HepG2 (cell line): ENCODE measurements around the gene UAP1L1. TPM values are rescaled to one million over a fixed set of nuclear protein-coding genes. Genes with fewer than 3 reads are reported as not detected.

ENCODE experiments used
- CBX2 ChIP-seq, 2 experiments: fragments of 200-600 bp in 1 of 2; sonication (generic); formaldehyde crosslinking in 1 of 2; IDR thresholded peaks; 2 replicates each; pipeline versions ENCODE4 v1.7.0 to v1.8.1; 2018 to 2022; ENCODE audit warnings: low read depth in 2 of 2, low read length in 1 of 2, mild to moderate bottlenecking in 1 of 2, missing genetic modification reagents in 1 of 2
- KAT2B ChIP-seq: fragments of 150-350 bp; IDR thresholded peaks from 2 replicates; pipeline ENCODE4 v1.6.1; 2014; ENCODE audit warnings: low read depth, low read length, borderline replicate concordance
- KDM6A ChIP-seq: IDR thresholded peaks from 2 replicates; pipeline ENCODE4 v1.6.1; 2016; ENCODE audit warnings: low read depth
- MED8 ChIP-seq: sonication (generic); formaldehyde crosslinking; IDR thresholded peaks from 2 replicates; pipeline ENCODE4 v1.8.1; 2023; ENCODE audit warnings: mild to moderate bottlenecking, missing genetic modification reagents; ENCODE audit not compliant: insufficient replicate concordance
- NR2F1 ChIP-seq, 2 experiments: fragments of 450-650 bp in 1 of 2; formaldehyde crosslinking in 1 of 2; IDR thresholded peaks; 2 replicates each; pipeline versions ENCODE4 v1.5.0 to v1.6.1; 2016 to 2020; ENCODE audit warnings: mild to moderate bottlenecking in 1 of 2, missing compliant biosample characterization in 1 of 2, missing genetic modification reagents in 1 of 2, moderate library complexity in 1 of 2
- RAD51 ChIP-seq: fragments of 450-650 bp; IDR thresholded peaks from 2 replicates; pipeline ENCODE4 v1.6.1; 2016; ENCODE audit warnings: borderline replicate concordance
- RCOR2 ChIP-seq: IDR thresholded peaks from 2 replicates; pipeline ENCODE4 v1.6.1; 2016; ENCODE audit warnings: missing biosample characterization, missing genetic modification reagents
- TRIM24 ChIP-seq: sonication (generic); formaldehyde crosslinking; IDR thresholded peaks from 2 replicates; pipeline ENCODE4 v1.8.0; 2022; ENCODE audit warnings: mild to moderate bottlenecking, missing genetic modification reagents
- ZBTB42 ChIP-seq: sonication (generic); formaldehyde crosslinking; IDR thresholded peaks from 2 replicates; pipeline ENCODE4 v1.5.0; 2020; ENCODE audit warnings: mild to moderate bottlenecking, missing genetic modification reagents
- ZNF619 ChIP-seq: sonication (generic); formaldehyde crosslinking; IDR thresholded peaks from 2 replicates; pipeline ENCODE4 v1.4.0; 2020; ENCODE audit warnings: mild to moderate bottlenecking, missing genetic modification reagents
- ZNF672 ChIP-seq: sonication (generic); formaldehyde crosslinking; IDR thresholded peaks from 2 replicates; pipeline ENCODE4 v1.8.1; 2022; ENCODE audit warnings: missing genetic modification reagents
- polyA plus RNA-seq, 8 experiments: library from polyadenylated mRNA; depleted of rRNA in 3 of 8; stranded (reverse) in 7 of 8; unstranded in 1 of 8; fragments of >200 nt; fragmentation: Illumina TruSeq in 4 of 8; extraction: Trizol in 4 of 8; gene quantifications; 2 replicates each; pipeline versions ENCODE4 v1.2.1 to v1.2.3, GENCODE V29; 2011 to 2016; ENCODE audit warnings: low read depth in 4 of 8, missing spikeins in 1 of 8, mixed read lengths in 1 of 8; ENCODE audit not compliant: insufficient read depth in 1 of 8
- total RNA-seq, 5 experiments: library from RNA; depleted of rRNA; stranded (reverse); fragments of >200 nt; fragmentation: Illumina TruSeq; extraction: Trizol; gene quantifications; 2 replicates each; pipeline ENCODE4 v1.2.3, GENCODE V29; 2016; ENCODE audit warnings: low read depth in 1 of 5
- TF ChIP-seq, protein P1 (sequence below): sonication (generic); formaldehyde crosslinking; IDR thresholded peaks from 2 replicates; pipeline ENCODE4 v1.8.0; 2023; ENCODE audit warnings: mild to moderate bottlenecking, missing genetic modification reagents
- TF ChIP-seq, protein P2 (sequence below): sonication (generic); formaldehyde crosslinking; IDR thresholded peaks from 2 replicates; pipeline ENCODE4 v1.9.0; 2021; ENCODE audit warnings: missing genetic modification reagents, borderline replicate concordance
- TF ChIP-seq, protein P3 (sequence below): sonication (generic); formaldehyde crosslinking; IDR thresholded peaks from 2 replicates; pipeline ENCODE4 v1.8.0; 2022; ENCODE audit warnings: mild to moderate bottlenecking, missing genetic modification reagents, moderate library complexity
- TF ChIP-seq, protein P4 (sequence below): sonication (generic); formaldehyde crosslinking; IDR thresholded peaks from 2 replicates; pipeline ENCODE4 v1.5.0; 2020; ENCODE audit warnings: missing genetic modification reagents, mild to moderate bottlenecking, borderline replicate concordance
- TF ChIP-seq, protein P5 (sequence below): sonication (generic); formaldehyde crosslinking; IDR thresholded peaks from 2 replicates; pipeline ENCODE4 v1.8.1; 2023; ENCODE audit warnings: mild to moderate bottlenecking, missing genetic modification reagents
- TF ChIP-seq, protein P6 (sequence below), 2 experiments: IDR thresholded peaks; 2 replicates each; pipeline ENCODE4 v1.6.1; 2011 to 2012; ENCODE audit warnings: low read length in 2 of 2, borderline replicate concordance in 1 of 2, low read depth in 1 of 2, mild to moderate bottlenecking in 1 of 2, moderate library complexity in 1 of 2
- TF ChIP-seq, protein P7 (sequence below): sonication (generic); formaldehyde crosslinking; IDR thresholded peaks from 2 replicates; pipeline ENCODE4 v1.8.1; 2023; ENCODE audit warnings: mild to moderate bottlenecking, missing genetic modification reagents, borderline replicate concordance

UAP1L1 gene
- total and polyA plus RNA-seq, 2 of the 13 experiments (the other 11 are each of a cell fraction or from before 2014, with no cell fraction given), result 5.4 to 6.4 TPM

DNA sequence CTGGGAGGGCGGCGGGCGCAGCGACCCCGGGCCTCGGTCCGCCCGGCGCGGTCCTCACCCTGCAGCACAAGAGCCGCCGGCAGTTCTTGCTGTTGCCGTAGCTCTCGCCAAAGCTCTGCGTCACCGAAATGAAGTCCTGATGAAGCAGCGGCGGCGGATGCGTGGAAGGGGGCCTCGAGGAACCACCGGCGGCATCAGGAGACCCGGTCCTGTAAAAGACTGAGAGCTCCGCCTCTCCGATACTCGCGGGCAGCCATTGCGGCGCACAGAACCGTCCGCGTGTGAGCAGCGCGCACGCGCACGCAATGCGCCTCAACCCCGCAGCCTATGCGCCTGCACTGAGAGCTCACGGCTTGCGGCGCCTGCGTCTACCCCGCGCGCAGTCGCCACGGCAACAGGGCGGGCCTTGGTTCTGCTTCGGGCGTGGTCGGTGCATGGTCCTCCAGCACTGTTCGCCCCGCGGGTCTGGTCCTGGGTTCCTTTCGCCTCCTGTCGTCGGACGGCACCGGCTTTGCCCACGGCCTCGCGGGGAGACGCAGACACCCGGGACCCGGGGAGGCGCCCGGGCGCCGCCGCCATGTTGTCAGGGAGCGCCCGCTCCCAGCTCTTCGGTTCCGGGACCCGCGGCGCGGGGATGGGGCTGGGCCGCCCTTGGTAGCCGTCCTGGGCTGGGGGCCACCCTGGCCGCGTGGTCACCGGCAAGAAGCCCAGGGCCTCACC, 52.3 kb downstream of the UAP1L1 start (continued):
- TF ChIP-seq, protein P1, sequence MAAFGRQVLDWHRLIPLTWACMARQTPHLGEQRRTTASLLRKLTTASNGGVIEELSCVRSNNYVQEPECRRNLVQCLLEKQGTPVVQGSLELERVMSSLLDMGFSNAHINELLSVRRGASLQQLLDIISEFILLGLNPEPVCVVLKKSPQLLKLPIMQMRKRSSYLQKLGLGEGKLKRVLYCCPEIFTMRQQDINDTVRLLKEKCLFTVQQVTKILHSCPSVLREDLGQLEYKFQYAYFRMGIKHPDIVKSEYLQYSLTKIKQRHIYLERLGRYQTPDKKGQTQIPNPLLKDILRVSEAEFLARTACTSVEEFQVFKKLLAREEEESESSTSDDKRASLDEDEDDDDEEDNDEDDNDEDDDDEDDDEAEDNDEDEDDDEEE (CRISPR knock-in tag), result peak; percentile 24; the same call in 1 of the 2 replicates
- TF ChIP-seq, protein P2, sequence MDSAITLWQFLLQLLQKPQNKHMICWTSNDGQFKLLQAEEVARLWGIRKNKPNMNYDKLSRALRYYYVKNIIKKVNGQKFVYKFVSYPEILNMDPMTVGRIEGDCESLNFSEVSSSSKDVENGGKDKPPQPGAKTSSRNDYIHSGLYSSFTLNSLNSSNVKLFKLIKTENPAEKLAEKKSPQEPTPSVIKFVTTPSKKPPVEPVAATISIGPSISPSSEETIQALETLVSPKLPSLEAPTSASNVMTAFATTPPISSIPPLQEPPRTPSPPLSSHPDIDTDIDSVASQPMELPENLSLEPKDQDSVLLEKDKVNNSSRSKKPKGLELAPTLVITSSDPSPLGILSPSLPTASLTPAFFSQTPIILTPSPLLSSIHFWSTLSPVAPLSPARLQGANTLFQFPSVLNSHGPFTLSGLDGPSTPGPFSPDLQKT (CRISPR knock-in tag), result no peak
- TF ChIP-seq RCOR2 (CRISPR knock-in tag), result no peak
- TF ChIP-seq, protein P3, sequence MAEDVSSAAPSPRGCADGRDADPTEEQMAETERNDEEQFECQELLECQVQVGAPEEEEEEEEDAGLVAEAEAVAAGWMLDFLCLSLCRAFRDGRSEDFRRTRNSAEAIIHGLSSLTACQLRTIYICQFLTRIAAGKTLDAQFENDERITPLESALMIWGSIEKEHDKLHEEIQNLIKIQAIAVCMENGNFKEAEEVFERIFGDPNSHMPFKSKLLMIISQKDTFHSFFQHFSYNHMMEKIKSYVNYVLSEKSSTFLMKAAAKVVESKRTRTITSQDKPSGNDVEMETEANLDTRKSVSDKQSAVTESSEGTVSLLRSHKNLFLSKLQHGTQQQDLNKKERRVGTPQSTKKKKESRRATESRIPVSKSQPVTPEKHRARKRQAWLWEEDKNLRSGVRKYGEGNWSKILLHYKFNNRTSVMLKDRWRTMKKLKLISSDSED (CRISPR knock-in tag), result no peak
- TF ChIP-seq NR2F1 (CRISPR knock-in tag; IDR thresholded peaks at IDR 0.05), result no peak
- no peak for TF ChIP-seq ZNF672 (CRISPR knock-in tag)
- no peak for TF ChIP-seq RAD51
- no peak for TF ChIP-seq TRIM24 (CRISPR knock-in tag)
- TF ChIP-seq, protein P4, sequence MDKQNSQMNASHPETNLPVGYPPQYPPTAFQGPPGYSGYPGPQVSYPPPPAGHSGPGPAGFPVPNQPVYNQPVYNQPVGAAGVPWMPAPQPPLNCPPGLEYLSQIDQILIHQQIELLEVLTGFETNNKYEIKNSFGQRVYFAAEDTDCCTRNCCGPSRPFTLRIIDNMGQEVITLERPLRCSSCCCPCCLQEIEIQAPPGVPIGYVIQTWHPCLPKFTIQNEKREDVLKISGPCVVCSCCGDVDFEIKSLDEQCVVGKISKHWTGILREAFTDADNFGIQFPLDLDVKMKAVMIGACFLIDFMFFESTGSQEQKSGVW (CRISPR knock-in tag), result no peak
- TF ChIP-seq, protein P5, sequence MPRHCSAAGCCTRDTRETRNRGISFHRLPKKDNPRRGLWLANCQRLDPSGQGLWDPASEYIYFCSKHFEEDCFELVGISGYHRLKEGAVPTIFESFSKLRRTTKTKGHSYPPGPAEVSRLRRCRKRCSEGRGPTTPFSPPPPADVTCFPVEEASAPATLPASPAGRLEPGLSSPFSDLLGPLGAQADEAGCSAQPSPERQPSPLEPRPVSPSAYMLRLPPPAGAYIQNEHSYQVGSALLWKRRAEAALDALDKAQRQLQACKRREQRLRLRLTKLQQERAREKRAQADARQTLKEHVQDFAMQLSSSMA (CRISPR knock-in tag), result no peak
- TF ChIP-seq, protein P6, sequence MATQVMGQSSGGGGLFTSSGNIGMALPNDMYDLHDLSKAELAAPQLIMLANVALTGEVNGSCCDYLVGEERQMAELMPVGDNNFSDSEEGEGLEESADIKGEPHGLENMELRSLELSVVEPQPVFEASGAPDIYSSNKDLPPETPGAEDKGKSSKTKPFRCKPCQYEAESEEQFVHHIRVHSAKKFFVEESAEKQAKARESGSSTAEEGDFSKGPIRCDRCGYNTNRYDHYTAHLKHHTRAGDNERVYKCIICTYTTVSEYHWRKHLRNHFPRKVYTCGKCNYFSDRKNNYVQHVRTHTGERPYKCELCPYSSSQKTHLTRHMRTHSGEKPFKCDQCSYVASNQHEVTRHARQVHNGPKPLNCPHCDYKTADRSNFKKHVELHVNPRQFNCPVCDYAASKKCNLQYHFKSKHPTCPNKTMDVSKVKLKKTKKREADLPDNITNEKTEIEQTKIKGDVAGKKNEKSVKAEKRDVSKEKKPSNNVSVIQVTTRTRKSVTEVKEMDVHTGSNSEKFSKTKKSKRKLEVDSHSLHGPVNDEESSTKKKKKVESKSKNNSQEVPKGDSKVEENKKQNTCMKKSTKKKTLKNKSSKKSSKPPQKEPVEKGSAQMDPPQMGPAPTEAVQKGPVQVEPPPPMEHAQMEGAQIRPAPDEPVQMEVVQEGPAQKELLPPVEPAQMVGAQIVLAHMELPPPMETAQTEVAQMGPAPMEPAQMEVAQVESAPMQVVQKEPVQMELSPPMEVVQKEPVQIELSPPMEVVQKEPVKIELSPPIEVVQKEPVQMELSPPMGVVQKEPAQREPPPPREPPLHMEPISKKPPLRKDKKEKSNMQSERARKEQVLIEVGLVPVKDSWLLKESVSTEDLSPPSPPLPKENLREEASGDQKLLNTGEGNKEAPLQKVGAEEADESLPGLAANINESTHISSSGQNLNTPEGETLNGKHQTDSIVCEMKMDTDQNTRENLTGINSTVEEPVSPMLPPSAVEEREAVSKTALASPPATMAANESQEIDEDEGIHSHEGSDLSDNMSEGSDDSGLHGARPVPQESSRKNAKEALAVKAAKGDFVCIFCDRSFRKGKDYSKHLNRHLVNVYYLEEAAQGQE (IDR thresholded peaks at IDR 0.05; ENCODE audit: borderline replicate concordance in 1 of 2, low read depth in 1 of 2, low read length in 2 of 2), result peak in 1 of 2 experiments; percentile 71; a peak in 1 of 4 replicates
- TF ChIP-seq, protein P7, sequence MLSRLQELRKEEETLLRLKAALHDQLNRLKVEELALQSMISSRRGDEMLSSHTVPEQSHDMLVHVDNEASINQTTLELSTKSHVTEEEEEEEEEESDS (CRISPR knock-in tag), result 0 out of 2 replicates have a peak, but pooled peaks have one; percentile 66
- TF ChIP-seq MED8 (CRISPR knock-in tag), result no peak
- TF ChIP-seq ZNF619 (CRISPR knock-in tag), result peak; percentile 51; the same call in 1 of the 2 replicates
- TF ChIP-seq CBX2 (IDR thresholded peaks at IDR 0.05; ENCODE audit: low read depth, low read length), result no peak
- no peak; the same call in 1 of the 2 replicates for TF ChIP-seq CBX2 (CRISPR knock-in tag; IDR thresholded peaks at IDR 0.05; ENCODE audit: low read depth)
- no peak for TF ChIP-seq KAT2B
- no peak for TF ChIP-seq ZBTB42 (CRISPR knock-in tag)
- no peak for TF ChIP-seq KDM6A (CRISPR knock-in tag)
